ENCODE results near the gene EXOSC7.
"Not testable (repeated sequence)": the region's sequence is repeated elsewhere in the genome, so short reads cannot be mapped to it uniquely, and the experiment has no call there.

EXOSC7 gene

DNA sequence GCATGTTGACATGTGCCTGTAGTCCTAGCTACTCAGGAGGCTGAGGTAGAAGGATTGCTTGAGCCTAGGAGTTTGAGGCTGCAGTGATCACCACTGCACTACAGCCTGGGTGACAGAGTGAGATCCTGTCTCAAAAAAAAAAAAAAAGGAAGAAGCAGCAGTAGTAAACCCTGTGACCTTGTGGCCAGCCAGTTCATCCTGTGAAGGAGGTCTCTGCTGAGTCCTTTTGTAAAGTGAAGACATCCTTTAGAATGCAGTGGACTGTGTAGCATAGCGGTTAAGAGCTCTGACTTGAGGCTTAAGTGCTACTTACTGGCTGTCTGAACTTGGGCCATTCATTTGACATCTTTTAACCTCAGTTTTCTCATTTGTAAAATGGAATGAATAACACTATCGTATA lies 8.3 kb downstream of the EXOSC7 start:
- TF ChIP-seq, protein P1, sequence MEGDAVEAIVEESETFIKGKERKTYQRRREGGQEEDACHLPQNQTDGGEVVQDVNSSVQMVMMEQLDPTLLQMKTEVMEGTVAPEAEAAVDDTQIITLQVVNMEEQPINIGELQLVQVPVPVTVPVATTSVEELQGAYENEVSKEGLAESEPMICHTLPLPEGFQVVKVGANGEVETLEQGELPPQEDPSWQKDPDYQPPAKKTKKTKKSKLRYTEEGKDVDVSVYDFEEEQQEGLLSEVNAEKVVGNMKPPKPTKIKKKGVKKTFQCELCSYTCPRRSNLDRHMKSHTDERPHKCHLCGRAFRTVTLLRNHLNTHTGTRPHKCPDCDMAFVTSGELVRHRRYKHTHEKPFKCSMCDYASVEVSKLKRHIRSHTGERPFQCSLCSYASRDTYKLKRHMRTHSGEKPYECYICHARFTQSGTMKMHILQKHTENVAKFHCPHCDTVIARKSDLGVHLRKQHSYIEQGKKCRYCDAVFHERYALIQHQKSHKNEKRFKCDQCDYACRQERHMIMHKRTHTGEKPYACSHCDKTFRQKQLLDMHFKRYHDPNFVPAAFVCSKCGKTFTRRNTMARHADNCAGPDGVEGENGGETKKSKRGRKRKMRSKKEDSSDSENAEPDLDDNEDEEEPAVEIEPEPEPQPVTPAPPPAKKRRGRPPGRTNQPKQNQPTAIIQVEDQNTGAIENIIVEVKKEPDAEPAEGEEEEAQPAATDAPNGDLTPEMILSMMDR (IDR thresholded peaks at IDR 0.05; ENCODE audit: low read depth, low read length) = no peak
- DNase-seq (ENCODE audit: extremely low read depth, low read depth) = no peak

DNA sequence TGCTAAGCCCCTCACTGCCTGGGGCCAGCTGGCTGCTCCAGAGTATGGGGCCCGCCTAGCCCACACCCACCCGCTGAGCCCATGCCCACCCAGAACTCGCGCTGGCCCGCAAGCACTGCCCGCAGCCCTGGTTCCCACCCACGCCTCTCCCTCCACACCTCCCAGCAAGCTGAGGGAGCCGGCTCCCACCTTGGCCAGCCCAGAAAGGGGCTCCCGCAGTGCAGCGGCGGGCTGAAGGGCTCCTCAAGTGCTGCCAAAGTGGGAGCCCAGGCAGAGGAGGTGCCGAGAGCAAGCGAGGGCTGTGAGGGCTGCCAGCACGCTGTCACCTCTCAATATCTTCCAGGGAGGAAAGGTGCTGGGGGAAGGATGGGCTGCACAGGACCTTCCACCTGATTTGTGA lies 10.3 kb downstream of the EXOSC7 start:
- DNase-seq (ENCODE audit: extremely low read depth, low read depth) = not testable (repeated sequence)

DNA sequence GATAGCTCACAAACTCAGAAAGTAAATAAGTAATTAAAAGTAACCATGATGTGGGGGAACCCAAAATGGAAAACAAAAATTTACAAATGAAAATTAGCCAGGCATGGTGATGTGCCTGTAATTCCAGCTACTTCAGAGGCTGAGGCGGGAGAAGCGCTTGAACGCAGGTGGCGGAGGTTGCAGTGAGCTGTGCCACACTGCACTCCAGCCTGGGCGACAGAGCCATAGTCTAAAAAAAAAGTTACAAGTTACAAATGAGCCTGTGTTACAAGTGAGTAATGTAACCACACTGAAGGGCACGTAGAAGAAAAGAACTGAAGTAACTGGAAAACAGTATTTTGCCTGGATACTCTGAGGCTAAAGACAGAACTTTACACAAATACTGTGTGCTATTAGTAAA lies 11.3 kb downstream of the EXOSC7 start:
- no peak for DNase-seq (ENCODE audit: extremely low read depth, low read depth)
- TF ChIP-seq, protein P1 (IDR thresholded peaks at IDR 0.05; ENCODE audit: low read depth, low read length) = no peak

- DNase-seq (ENCODE audit: extremely low read depth, low read depth) = no peak
- TF ChIP-seq, protein P1 (IDR thresholded peaks at IDR 0.05; ENCODE audit: low read depth, low read length) = peak; percentile 39
Measured at GRCh38 chr3:44988073-44988472, 12.0 kb downstream of the EXOSC7 start.

DNA sequence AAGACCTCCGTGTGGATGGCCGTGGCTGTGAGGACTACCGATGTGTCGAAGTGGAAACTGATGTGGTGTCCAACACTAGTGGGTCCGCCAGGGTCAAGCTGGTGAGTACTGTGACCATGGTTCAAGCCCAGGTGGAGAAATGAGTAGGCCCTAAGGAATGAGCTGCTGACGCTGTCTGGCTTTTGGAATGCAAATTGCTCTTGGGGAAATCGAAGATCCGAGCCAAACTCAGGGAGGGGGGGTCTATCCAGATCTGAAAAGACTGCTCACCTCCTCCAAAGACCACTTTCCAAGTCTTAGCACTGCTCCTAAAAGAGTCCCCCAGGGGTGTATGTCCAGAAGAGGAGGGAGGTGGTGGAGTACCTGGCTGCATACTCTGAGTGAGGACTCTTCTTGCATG lies 13.1 kb downstream of the EXOSC7 start:
- DNase-seq (ENCODE audit: extremely low read depth, low read depth) = no peak
- TF ChIP-seq, protein P1 (IDR thresholded peaks at IDR 0.05; ENCODE audit: low read depth, low read length) = no peak

GRCh38 chr3:44989636-44990373 lies 13.8 kb downstream of the EXOSC7 start:
- no peak for DNase-seq (ENCODE audit: extremely low read depth, low read depth)
- TF ChIP-seq, protein P1 (IDR thresholded peaks at IDR 0.05; ENCODE audit: low read depth, low read length) = no peak

- no peak for DNase-seq (ENCODE audit: extremely low read depth, low read depth)
Measured at GRCh38 chr3:44991326-44991725, 15.3 kb downstream of the EXOSC7 start.

More at GRCh38 chr3:44991326-44991725, 15.3 kb downstream of the EXOSC7 start:
- TF ChIP-seq, protein P1 (IDR thresholded peaks at IDR 0.05; ENCODE audit: low read depth, low read length) = no peak

Measured in AG09319 (cell line).